ENCODE results near the gene DPEP3.

- TF ChIP-seq, protein P1, sequence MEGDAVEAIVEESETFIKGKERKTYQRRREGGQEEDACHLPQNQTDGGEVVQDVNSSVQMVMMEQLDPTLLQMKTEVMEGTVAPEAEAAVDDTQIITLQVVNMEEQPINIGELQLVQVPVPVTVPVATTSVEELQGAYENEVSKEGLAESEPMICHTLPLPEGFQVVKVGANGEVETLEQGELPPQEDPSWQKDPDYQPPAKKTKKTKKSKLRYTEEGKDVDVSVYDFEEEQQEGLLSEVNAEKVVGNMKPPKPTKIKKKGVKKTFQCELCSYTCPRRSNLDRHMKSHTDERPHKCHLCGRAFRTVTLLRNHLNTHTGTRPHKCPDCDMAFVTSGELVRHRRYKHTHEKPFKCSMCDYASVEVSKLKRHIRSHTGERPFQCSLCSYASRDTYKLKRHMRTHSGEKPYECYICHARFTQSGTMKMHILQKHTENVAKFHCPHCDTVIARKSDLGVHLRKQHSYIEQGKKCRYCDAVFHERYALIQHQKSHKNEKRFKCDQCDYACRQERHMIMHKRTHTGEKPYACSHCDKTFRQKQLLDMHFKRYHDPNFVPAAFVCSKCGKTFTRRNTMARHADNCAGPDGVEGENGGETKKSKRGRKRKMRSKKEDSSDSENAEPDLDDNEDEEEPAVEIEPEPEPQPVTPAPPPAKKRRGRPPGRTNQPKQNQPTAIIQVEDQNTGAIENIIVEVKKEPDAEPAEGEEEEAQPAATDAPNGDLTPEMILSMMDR (IDR thresholded peaks at IDR 0.05): no peak
- no peak for TF ChIP-seq NR3C1 (CRISPR knock-in tag; conservative IDR thresholded peaks at IDR 0.05; ENCODE audit: low read depth)
- no peak for TF ChIP-seq ZNF263 (CRISPR knock-in tag; IDR thresholded peaks at IDR 0.05; ENCODE audit: low read depth)
- TF ChIP-seq MYBL2 (CRISPR knock-in tag; IDR thresholded peaks at IDR 0.05): no peak
- TF ChIP-seq TEAD1 (CRISPR knock-in tag; IDR thresholded peaks at IDR 0.05): no peak
- TF ChIP-seq RORB (CRISPR knock-in tag; IDR thresholded peaks at IDR 0.05): no peak
- no peak for TF ChIP-seq SP1 (CRISPR knock-in tag; conservative IDR thresholded peaks at IDR 0.05)
- TF ChIP-seq GABPB1 (CRISPR knock-in tag; IDR thresholded peaks at IDR 0.05): no peak
- TF ChIP-seq, protein P2, sequence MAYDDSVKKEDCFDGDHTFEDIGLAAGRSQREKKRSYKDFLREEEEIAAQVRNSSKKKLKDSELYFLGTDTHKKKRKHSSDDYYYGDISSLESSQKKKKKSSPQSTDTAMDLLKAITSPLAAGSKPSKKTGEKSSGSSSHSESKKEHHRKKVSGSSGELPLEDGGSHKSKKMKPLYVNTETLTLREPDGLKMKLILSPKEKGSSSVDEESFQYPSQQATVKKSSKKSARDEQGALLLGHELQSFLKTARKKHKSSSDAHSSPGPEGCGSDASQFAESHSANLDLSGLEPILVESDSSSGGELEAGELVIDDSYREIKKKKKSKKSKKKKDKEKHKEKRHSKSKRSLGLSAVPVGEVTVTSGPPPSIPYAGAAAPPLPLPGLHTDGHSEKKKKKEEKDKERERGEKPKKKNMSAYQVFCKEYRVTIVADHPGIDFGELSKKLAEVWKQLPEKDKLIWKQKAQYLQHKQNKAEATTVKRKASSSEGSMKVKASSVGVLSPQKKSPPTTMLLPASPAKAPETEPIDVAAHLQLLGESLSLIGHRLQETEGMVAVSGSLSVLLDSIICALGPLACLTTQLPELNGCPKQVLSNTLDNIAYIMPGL (CRISPR knock-in tag; IDR thresholded peaks at IDR 0.05): no peak
- TF ChIP-seq TP53 (CRISPR knock-in tag; IDR thresholded peaks at IDR 0.05): no peak
- TF ChIP-seq, protein P3, sequence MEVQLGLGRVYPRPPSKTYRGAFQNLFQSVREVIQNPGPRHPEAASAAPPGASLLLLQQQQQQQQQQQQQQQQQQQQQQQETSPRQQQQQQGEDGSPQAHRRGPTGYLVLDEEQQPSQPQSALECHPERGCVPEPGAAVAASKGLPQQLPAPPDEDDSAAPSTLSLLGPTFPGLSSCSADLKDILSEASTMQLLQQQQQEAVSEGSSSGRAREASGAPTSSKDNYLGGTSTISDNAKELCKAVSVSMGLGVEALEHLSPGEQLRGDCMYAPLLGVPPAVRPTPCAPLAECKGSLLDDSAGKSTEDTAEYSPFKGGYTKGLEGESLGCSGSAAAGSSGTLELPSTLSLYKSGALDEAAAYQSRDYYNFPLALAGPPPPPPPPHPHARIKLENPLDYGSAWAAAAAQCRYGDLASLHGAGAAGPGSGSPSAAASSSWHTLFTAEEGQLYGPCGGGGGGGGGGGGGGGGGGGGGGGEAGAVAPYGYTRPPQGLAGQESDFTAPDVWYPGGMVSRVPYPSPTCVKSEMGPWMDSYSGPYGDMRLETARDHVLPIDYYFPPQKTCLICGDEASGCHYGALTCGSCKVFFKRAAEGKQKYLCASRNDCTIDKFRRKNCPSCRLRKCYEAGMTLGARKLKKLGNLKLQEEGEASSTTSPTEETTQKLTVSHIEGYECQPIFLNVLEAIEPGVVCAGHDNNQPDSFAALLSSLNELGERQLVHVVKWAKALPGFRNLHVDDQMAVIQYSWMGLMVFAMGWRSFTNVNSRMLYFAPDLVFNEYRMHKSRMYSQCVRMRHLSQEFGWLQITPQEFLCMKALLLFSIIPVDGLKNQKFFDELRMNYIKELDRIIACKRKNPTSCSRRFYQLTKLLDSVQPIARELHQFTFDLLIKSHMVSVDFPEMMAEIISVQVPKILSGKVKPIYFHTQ (CRISPR knock-in tag; IDR thresholded peaks at IDR 0.05): no peak
- no peak for TF ChIP-seq ZNF232 (CRISPR knock-in tag; IDR thresholded peaks at IDR 0.05)
- TF ChIP-seq, protein P4, sequence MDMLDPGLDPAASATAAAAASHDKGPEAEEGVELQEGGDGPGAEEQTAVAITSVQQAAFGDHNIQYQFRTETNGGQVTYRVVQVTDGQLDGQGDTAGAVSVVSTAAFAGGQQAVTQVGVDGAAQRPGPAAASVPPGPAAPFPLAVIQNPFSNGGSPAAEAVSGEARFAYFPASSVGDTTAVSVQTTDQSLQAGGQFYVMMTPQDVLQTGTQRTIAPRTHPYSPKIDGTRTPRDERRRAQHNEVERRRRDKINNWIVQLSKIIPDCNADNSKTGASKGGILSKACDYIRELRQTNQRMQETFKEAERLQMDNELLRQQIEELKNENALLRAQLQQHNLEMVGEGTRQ (CRISPR knock-in tag; IDR thresholded peaks at IDR 0.05): no peak
These were observed 13.6 kb downstream of the DPEP3 start for GRCh38 chr16:67966549-67967182.

Measured in WTC11 (cell line).